Measurements from ENCODE around the gene CRYAA.
"Not testable (repeated sequence)": the region's sequence is repeated elsewhere in the genome, so short reads cannot be mapped to it uniquely, and the experiment has no call there.

CRYAA gene

GRCh38 chr21:43181033-43181432, 12.2 kb downstream of the CRYAA start:
- H3K4me3 ChIP-seq (ENCODE audit: low read length); H3K9me3 ChIP-seq (ENCODE audit: control insufficient read depth, insufficient read depth, low read length); H3K4me2 ChIP-seq (ENCODE audit: low read length); H3K79me2 ChIP-seq (ENCODE audit: control insufficient read depth, low read length); H3F3A ChIP-seq (ENCODE audit: control insufficient read depth, insufficient read depth); H3K27me3 ChIP-seq (ENCODE audit: control insufficient read depth, low read length); H3K36me3 ChIP-seq (ENCODE audit: control insufficient read depth, low read length); H3K27ac ChIP-seq (ENCODE audit: low read depth, low read length); H4K20me1 ChIP-seq (ENCODE audit: control insufficient read depth, insufficient read depth, low read depth, low read length); H3K9me2 ChIP-seq (replicated peaks; ENCODE audit: control insufficient read depth, low read length); H3K4me1 ChIP-seq (ENCODE audit: control insufficient read depth, low read length): not testable (repeated sequence)

- H3K79me2 ChIP-seq (ENCODE audit: control insufficient read depth, low read length), result not testable (repeated sequence)
Measured at GRCh38 chr21:43187268-43187667, 18.5 kb downstream of the CRYAA start.

DNA sequence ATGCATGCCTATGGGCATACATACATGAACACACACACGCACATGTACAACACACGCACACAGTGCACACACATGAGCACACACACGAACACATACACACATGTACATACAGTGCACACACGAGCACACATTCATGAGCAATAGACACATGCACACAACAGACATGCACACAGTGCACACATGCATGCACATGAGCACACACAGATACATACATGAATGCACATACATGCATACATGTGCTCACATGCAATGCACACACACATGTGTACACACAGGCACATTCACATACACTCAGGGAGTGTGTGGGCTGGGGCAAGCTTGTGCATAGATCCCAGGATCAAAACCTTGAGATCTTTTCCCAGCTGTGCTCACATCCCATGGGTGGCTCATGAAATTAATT, 18.9 kb downstream of the CRYAA start:
- no peak overlapping the region for H3K4me3 ChIP-seq (ENCODE audit: low read length)
- H3K36me3 ChIP-seq (ENCODE audit: control insufficient read depth, low read length), result no peaks in the 10 kb centered on the region
- no peaks in the 10 kb centered on the region for H3K79me2 ChIP-seq (ENCODE audit: control insufficient read depth, low read length)
- H3F3A ChIP-seq (ENCODE audit: control insufficient read depth, insufficient read depth), result no peaks in the 10 kb centered on the region
- H3K27ac ChIP-seq (ENCODE audit: low read depth, low read length), result no peak overlapping the region
- H3K4me1 ChIP-seq (ENCODE audit: control insufficient read depth, low read length), result peaks cover 21% of the 10 kb centered on the region
- no peak overlapping the region for H3K4me2 ChIP-seq (ENCODE audit: low read length)
- peaks cover 2% of the 10 kb centered on the region; the same call in 1 of the 2 replicates for H3K9me3 ChIP-seq (ENCODE audit: control insufficient read depth, insufficient read depth, low read length)
- H4K20me1 ChIP-seq (ENCODE audit: control insufficient read depth, insufficient read depth, low read depth, low read length), result no peaks in the 10 kb centered on the region
- no peaks in the 10 kb centered on the region for H3K9me2 ChIP-seq (replicated peaks; ENCODE audit: control insufficient read depth, low read length)
- TF ChIP-seq CTCF (IDR thresholded peaks at IDR 0.05; ENCODE audit: low read depth, low read length, poor library complexity, severe bottlenecking) (no peak), EZH2phosphoT487 (IDR thresholded peaks at IDR 0.05; ENCODE audit: borderline replicate concordance, low read length) (no peak)
- no peaks in the 10 kb centered on the region for H3K27me3 ChIP-seq (ENCODE audit: control insufficient read depth, low read length)

More at GRCh38 chr21:43187268-43187667, 18.5 kb downstream of the CRYAA start:
- H3K4me2 ChIP-seq (ENCODE audit: low read length); H3K27me3 ChIP-seq (ENCODE audit: control insufficient read depth, low read length); H3K9me2 ChIP-seq (replicated peaks; ENCODE audit: control insufficient read depth, low read length); H3K4me3 ChIP-seq (ENCODE audit: low read length); H4K20me1 ChIP-seq (ENCODE audit: control insufficient read depth, insufficient read depth, low read depth, low read length); H3K36me3 ChIP-seq (ENCODE audit: control insufficient read depth, low read length); H3F3A ChIP-seq (ENCODE audit: control insufficient read depth, insufficient read depth); H3K27ac ChIP-seq (ENCODE audit: low read depth, low read length); H3K9me3 ChIP-seq (ENCODE audit: control insufficient read depth, insufficient read depth, low read length): not testable (repeated sequence)
- H3K4me1 ChIP-seq (ENCODE audit: control insufficient read depth, low read length), result peaks cover 21% of the 10 kb centered on the region

DNA sequence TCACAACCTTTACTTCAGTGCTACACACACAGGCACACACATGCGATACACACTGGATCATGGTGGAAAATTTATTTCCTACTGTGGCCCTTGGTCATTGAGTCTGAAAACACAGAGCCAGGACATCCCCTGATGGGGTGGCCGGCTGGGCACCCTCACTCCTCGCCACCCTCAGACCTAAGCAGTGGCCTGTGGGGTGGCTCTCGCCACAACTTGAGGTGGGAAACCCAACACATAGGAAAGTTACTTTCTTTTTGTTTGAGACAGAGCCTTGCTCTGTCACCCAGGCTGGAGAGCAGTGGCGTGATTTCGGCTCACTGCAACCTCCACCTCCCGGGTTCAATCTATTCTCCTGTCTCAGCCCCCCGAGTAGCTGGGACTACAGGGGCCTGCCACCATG, 19.4 kb downstream of the CRYAA start:
- Histone ChIP-seq H3K4me2 (ENCODE audit: low read length) (peak overlapping the region; percentile 64; the same call in 1 of the 2 replicates), H3F3A (ENCODE audit: control insufficient read depth, insufficient read depth) (no peaks in the 10 kb centered on the region), H3K27me3 (ENCODE audit: control insufficient read depth, low read length) (no peaks in the 10 kb centered on the region), H3K4me3 (ENCODE audit: low read length) (no peak overlapping the region), H3K36me3 (ENCODE audit: control insufficient read depth, low read length) (no peaks in the 10 kb centered on the region), H3K4me1 (ENCODE audit: control insufficient read depth, low read length) (peaks cover 23% of the 10 kb centered on the region), H4K20me1 (ENCODE audit: control insufficient read depth, insufficient read depth, low read depth, low read length) (no peaks in the 10 kb centered on the region), H3K79me2 (ENCODE audit: control insufficient read depth, low read length) (no peaks in the 10 kb centered on the region), H3K9me2 (replicated peaks; ENCODE audit: control insufficient read depth, low read length) (no peaks in the 10 kb centered on the region), H3K9me3 (ENCODE audit: control insufficient read depth, insufficient read depth, low read length) (peaks cover 2% of the 10 kb centered on the region; the same call in 1 of the 2 replicates), H3K27ac (ENCODE audit: low read depth, low read length) (no peak overlapping the region)
- TF ChIP-seq EZH2phosphoT487 (IDR thresholded peaks at IDR 0.05; ENCODE audit: borderline replicate concordance, low read length) (no peak), CTCF (IDR thresholded peaks at IDR 0.05; ENCODE audit: low read depth, low read length, poor library complexity, severe bottlenecking) (no peak)

All from DOHH2 (cell line).